Mammary epithelial cell (primary cell): Measurements from ENCODE around the gene SLC9A7.

Experiments
- EZH2 ChIP-seq: IDR thresholded peaks from 2 replicates; pipeline ENCODE4 v1.6.1; 2012; ENCODE audit warnings: low read length, inconsistent platforms, borderline replicate concordance
- TF ChIP-seq, protein P1 (sequence below), 2 donors: IDR thresholded peaks in 1 of 2; conservative IDR thresholded peaks in 1 of 2; 2 replicates each; pipeline ENCODE4 v1.5.1; 2011 to 2012; ENCODE audit warnings: inconsistent platforms in 2 of 2, low read length in 2 of 2, mild to moderate bottlenecking in 2 of 2, control low read depth in 1 of 2, low read depth in 1 of 2; ENCODE audit not compliant: insufficient read depth in 1 of 2; ENCODE audit errors: extremely low read depth in 1 of 2

DNA sequence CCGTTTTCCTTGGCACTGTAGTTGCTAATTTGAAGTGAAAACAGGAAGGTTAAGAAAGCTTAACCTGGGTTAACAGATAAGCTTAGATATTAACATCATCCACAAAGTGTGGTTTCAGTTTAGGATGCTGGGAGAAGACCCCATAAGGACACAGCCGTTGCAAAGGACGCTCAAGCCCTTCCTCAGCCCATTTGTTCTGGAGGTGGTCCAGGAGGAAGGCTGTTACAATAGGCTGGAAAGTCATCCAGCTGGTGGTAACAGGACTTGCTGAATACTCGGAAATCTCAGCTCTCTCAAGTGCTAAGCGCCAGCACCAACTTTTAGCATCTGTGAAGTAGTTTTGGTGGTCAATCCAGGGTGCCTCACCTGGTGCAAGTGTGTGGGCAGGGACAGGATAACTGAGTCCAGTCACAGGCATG is 171.2 kb downstream of the SLC9A7 start:
- TF ChIP-seq, protein P1, sequence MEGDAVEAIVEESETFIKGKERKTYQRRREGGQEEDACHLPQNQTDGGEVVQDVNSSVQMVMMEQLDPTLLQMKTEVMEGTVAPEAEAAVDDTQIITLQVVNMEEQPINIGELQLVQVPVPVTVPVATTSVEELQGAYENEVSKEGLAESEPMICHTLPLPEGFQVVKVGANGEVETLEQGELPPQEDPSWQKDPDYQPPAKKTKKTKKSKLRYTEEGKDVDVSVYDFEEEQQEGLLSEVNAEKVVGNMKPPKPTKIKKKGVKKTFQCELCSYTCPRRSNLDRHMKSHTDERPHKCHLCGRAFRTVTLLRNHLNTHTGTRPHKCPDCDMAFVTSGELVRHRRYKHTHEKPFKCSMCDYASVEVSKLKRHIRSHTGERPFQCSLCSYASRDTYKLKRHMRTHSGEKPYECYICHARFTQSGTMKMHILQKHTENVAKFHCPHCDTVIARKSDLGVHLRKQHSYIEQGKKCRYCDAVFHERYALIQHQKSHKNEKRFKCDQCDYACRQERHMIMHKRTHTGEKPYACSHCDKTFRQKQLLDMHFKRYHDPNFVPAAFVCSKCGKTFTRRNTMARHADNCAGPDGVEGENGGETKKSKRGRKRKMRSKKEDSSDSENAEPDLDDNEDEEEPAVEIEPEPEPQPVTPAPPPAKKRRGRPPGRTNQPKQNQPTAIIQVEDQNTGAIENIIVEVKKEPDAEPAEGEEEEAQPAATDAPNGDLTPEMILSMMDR (conservative IDR thresholded peaks at IDR 0.05 in 1 of 2, IDR thresholded peaks at IDR 0.05 in 1 of 2; ENCODE audit: extremely low read depth in 1 of 2, insufficient read depth in 1 of 2, low read depth in 1 of 2, low read length in 2 of 2) = no peak
- TF ChIP-seq EZH2 = no peak
